Measurements from ENCODE around the gene STK26. TPM values are rescaled to one million over a fixed set of nuclear protein-coding genes. Genes with fewer than 3 reads are reported as not detected.
"Not testable (repeated sequence)": the region's sequence is repeated elsewhere in the genome, so short reads cannot be mapped to it uniquely, and the experiment has no call there.

Gene STK26
- total RNA-seq, 1 experiment from 2014 or later = 17.5 TPM

GRCh38 chrX:132004728-132005127 is 18.4 kb upstream of the STK26 start:
- H3K9me3 Mint-ChIP-seq (ENCODE audit: unreplicated experiment) = no peaks in the 10 kb centered on the region
- ChIA-PET CTCF (interaction anchor here (1.2 kb wide), 1 partner anchor 13 kb away, joined by 4 read pairs; no protein-coding TSS in a partner anchor), POLR2A (no interaction called here)
- peaks cover 74% of the 10 kb centered on the region for H3K27me3 Mint-ChIP-seq (ENCODE audit: insufficient read depth, unreplicated experiment)
- H3K27ac Mint-ChIP-seq (ENCODE audit: low read depth, unreplicated experiment) = no peak overlapping the region
- peaks cover 6% of the 10 kb centered on the region for H3K4me1 Mint-ChIP-seq (ENCODE audit: insufficient read depth, unreplicated experiment)
- no peaks in the 10 kb centered on the region for H3K36me3 Mint-ChIP-seq (ENCODE audit: insufficient read depth, unreplicated experiment)
- no peak overlapping the region for H3K4me3 Mint-ChIP-seq (ENCODE audit: unreplicated experiment)
- TF ChIP-seq, protein P1, sequence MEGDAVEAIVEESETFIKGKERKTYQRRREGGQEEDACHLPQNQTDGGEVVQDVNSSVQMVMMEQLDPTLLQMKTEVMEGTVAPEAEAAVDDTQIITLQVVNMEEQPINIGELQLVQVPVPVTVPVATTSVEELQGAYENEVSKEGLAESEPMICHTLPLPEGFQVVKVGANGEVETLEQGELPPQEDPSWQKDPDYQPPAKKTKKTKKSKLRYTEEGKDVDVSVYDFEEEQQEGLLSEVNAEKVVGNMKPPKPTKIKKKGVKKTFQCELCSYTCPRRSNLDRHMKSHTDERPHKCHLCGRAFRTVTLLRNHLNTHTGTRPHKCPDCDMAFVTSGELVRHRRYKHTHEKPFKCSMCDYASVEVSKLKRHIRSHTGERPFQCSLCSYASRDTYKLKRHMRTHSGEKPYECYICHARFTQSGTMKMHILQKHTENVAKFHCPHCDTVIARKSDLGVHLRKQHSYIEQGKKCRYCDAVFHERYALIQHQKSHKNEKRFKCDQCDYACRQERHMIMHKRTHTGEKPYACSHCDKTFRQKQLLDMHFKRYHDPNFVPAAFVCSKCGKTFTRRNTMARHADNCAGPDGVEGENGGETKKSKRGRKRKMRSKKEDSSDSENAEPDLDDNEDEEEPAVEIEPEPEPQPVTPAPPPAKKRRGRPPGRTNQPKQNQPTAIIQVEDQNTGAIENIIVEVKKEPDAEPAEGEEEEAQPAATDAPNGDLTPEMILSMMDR (IDR thresholded peaks at IDR 0.05; ENCODE audit: unreplicated experiment) = no peak
- intact Hi-C loops (cut with micrococcal nuclease) = no loop called here
- peak; percentile 25 for DNase-seq (ENCODE audit: unreplicated experiment)
- no TSS peak for BruUV-seq (replicated peaks)

DNA sequence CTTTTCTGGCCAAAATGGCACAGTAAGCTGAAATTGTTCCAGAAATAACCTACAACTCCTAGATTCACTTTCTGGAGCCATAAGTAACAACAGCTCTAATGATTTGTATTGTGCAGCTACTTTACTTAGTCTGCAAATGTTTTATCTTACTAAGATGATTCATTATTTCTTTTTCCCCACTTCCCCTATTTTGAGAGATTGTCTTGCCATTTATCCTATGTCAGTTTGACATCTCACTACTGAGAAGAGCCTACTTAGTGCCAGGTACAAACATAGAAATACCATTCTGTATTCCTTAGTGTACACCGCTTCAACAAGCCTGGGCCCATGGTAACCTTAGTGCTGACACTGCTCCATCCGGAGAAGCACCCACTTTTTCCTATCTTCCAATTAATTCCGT is 13.8 kb upstream of the STK26 start:
- DNase-seq (ENCODE audit: unreplicated experiment) = no peak
- Mint-ChIP-seq H3K9me3 (ENCODE audit: unreplicated experiment) (no peaks in the 10 kb centered on the region), H3K4me1 (ENCODE audit: insufficient read depth, unreplicated experiment) (no peaks in the 10 kb centered on the region), H3K27me3 (ENCODE audit: insufficient read depth, unreplicated experiment) (peaks cover 52% of the 10 kb centered on the region), H3K4me3 (ENCODE audit: unreplicated experiment) (no peak overlapping the region), H3K36me3 (ENCODE audit: insufficient read depth, unreplicated experiment) (no peaks in the 10 kb centered on the region), H3K27ac (ENCODE audit: low read depth, unreplicated experiment) (no peak overlapping the region)
- TF ChIP-seq, protein P1 (IDR thresholded peaks at IDR 0.05; ENCODE audit: unreplicated experiment) = no peak
- ChIA-PET CTCF (interaction anchor here (0.7 to 3.0 kb wide), 2 partner anchors 40 to 168 kb away, joined by 3 to 8 read pairs; no protein-coding TSS in a partner anchor), POLR2A (interaction anchor here (0.6 kb wide), 1 partner anchor 76 kb away, joined by 3 read pairs; no protein-coding TSS in a partner anchor)
- intact Hi-C loops (cut with micrococcal nuclease) = no loop called here
- BruUV-seq (replicated peaks) = no TSS peak

DNA sequence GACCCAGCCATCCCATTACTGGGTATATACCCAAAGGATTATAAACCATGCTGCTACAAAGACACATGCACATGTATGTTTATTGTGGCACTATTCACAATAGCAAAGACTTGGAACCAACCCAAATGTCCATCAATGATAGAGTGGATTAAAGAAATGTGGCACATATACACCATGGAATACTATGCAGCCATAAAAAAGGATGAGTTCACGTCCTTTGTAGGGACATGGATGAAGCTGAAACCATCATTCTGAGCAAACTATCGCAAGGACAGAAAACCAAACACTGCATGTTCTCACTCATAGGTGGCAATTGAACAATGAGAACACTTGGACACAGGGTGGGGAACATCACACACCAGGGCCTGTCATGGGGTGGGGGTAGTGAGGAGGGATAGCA is 12.9 kb upstream of the STK26 start:
- H3K27ac Mint-ChIP-seq (ENCODE audit: low read depth, unreplicated experiment); H3K4me1 Mint-ChIP-seq (ENCODE audit: insufficient read depth, unreplicated experiment); H3K36me3 Mint-ChIP-seq (ENCODE audit: insufficient read depth, unreplicated experiment); BruUV-seq (replicated peaks); H3K4me3 Mint-ChIP-seq (ENCODE audit: unreplicated experiment); intact Hi-C loops (cut with micrococcal nuclease); H3K9me3 Mint-ChIP-seq (ENCODE audit: unreplicated experiment); DNase-seq (ENCODE audit: unreplicated experiment); POLR2A ChIA-PET: not testable (repeated sequence)
- CTCF ChIA-PET = interaction anchor here (3.0 kb wide), 1 partner anchor 169 kb away, joined by 8 read pairs; no protein-coding TSS in a partner anchor
- H3K27me3 Mint-ChIP-seq (ENCODE audit: insufficient read depth, unreplicated experiment) = peaks cover 51% of the 10 kb centered on the region

DNA sequence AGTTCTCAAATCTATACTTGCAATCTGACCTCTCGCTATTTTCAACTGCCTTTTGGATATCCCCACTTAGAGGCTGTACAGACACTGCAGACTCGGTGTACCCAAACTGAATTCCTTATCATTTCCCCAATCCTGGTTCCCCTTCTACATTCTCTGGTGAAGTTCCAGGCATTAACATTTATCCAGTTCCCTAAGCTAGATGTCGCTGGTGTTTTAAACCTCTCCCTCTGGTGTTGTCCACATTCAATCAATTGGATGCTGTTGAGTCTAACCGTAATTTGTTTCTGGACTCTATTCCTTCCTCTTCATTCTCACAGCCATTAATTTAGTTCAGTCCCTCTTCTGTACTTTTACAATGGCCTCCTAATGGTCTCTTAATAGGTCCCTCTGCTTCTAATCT is 7.2 kb upstream of the STK26 start:
- H3K27ac Mint-ChIP-seq (ENCODE audit: low read depth, unreplicated experiment) = no peak overlapping the region
- no peak overlapping the region for H3K4me3 Mint-ChIP-seq (ENCODE audit: unreplicated experiment)
- no peaks in the 10 kb centered on the region for H3K4me1 Mint-ChIP-seq (ENCODE audit: insufficient read depth, unreplicated experiment)
- no TSS peak for BruUV-seq (replicated peaks)
- CTCF ChIA-PET = no interaction called here
- TF ChIP-seq, protein P1 (IDR thresholded peaks at IDR 0.05; ENCODE audit: unreplicated experiment) = no peak
- peaks cover 52% of the 10 kb centered on the region for H3K27me3 Mint-ChIP-seq (ENCODE audit: insufficient read depth, unreplicated experiment)
- DNase-seq (ENCODE audit: unreplicated experiment) = no peak
- no peaks in the 10 kb centered on the region for H3K36me3 Mint-ChIP-seq (ENCODE audit: insufficient read depth, unreplicated experiment)
- POLR2A ChIA-PET = no interaction called here
- no peaks in the 10 kb centered on the region for H3K9me3 Mint-ChIP-seq (ENCODE audit: unreplicated experiment)
- intact Hi-C loops (cut with micrococcal nuclease) = no loop called here

Data from MCF 10A (cell line).